Stimulated activated naive CD8-positive, alpha-beta T cell treated with anti-CD3 and anti-CD28 coated beads, Interleukin-15, Interleukin-2, amounts not matched to agents 100 U/mL and 50 U/mL, for 24 hours (primary cell): ENCODE data around the gene NUDT5.
A peak's percentile ranks its signal among the peaks of the same experiment; 100 is the strongest.

ENCODE experiments used
- ATAC-seq: fragments of 150-1000 bp; cut with Tn5 transposase; one replicate; pipeline ENCODE4 v1.10.0; 2021
- DNase-seq: peaks from one replicate; pipeline ENCODE4 v3.0.0; 2021

The NUDT5 gene

GRCh38 chr10:12164085-12164484, 31.6 kb downstream of the NUDT5 start:
- DNase-seq (no peak), ATAC-seq (no peak)

- no peak for ATAC-seq
Measured at GRCh38 chr10:12162927-12163326, 32.8 kb downstream of the NUDT5 start.

GRCh38 chr10:12160664-12161063, 35.0 kb downstream of the NUDT5 start:
- no peak for ATAC-seq
- no peak for DNase-seq

More at GRCh38 chr10:12162927-12163326, 32.8 kb downstream of the NUDT5 start:
- no peak for DNase-seq

GRCh38 chr10:12158111-12158510, 37.6 kb downstream of the NUDT5 start:
- no peak for DNase-seq
- no peak for ATAC-seq

GRCh38 chr10:12156367-12157123, 39.1 kb downstream of the NUDT5 start:
- ATAC-seq (no peak), DNase-seq (no peak)

GRCh38 chr10:12154516-12154915, 41.2 kb downstream of the NUDT5 start:
- DNase-seq: no peak
- no peak for ATAC-seq

- DNase-seq: no peak
- no peak for ATAC-seq
Measured at GRCh38 chr10:12150163-12150562, 45.5 kb downstream of the NUDT5 start.

GRCh38 chr10:12144538-12144937, 51.2 kb downstream of the NUDT5 start:
- DNase-seq (no peak), ATAC-seq (no peak)

GRCh38 chr10:12140038-12140437, 55.7 kb downstream of the NUDT5 start:
- no peak for DNase-seq
- ATAC-seq: no peak

GRCh38 chr10:12135631-12136030, 60.1 kb downstream of the NUDT5 start:
- DNase-seq (no peak), ATAC-seq (no peak)

- peak; percentile 34 for ATAC-seq
Measured at GRCh38 chr10:12130237-12130872, 65.3 kb downstream of the NUDT5 start.

GRCh38 chr10:12129222-12130111, 66.2 kb downstream of the NUDT5 start, which contains the start of gene SEC61A2:
TSS of gene SEC61A2 (plus strand) at chr10:12129677. CDS start at chr10:12129788, 111 bp downstream.
- ATAC-seq (peak; percentile 96), DNase-seq (peak; percentile 100)

More at GRCh38 chr10:12130237-12130872, 65.3 kb downstream of the NUDT5 start:
- peak; percentile 47 for DNase-seq

- ATAC-seq (no peak), DNase-seq (no peak)
Measured at GRCh38 chr10:12121673-12122072, 74.0 kb downstream of the NUDT5 start.
